Smooth muscle cell (in vitro differentiated cells): Measurements from ENCODE around the gene NMUR2. TPM values are rescaled to one million over a fixed set of nuclear protein-coding genes. Genes with fewer than 3 reads are reported as not detected.

Experiments
- DNase-seq: peaks from one replicate; lab custom pipeline; 2025; ENCODE audit not compliant: unreplicated experiment; lab: John Stamatoyannopoulos, UW
- H2AFZ ChIP-seq: fragments of 200-600 bp; sonication (generic); 2 replicates; pipeline ENCODE4 v1.6.0; 2016; ENCODE audit warnings: antibody characterized with exemption, low read depth, mild to moderate bottlenecking
- H3F3A ChIP-seq: fragments of 200-600 bp; sonication (generic); 2 replicates; pipeline ENCODE4 v1.6.0; 2017; ENCODE audit warnings: antibody characterized with exemption, low read depth
- H3K27ac ChIP-seq: fragments of 200-600 bp; sonication (generic); 2 replicates; pipeline ENCODE4 v1.5.1; 2016; ENCODE audit warnings: low read depth, mild to moderate bottlenecking
- H3K27me3 ChIP-seq: fragments of 200-600 bp; sonication (generic); 2 replicates; pipeline ENCODE4 v1.6.1; 2016; ENCODE audit warnings: low read depth, mild to moderate bottlenecking
- H3K36me3 ChIP-seq: fragments of 200-600 bp; sonication (generic); 2 replicates; pipeline ENCODE4 v1.5.1; 2016; ENCODE audit warnings: low read depth
- H3K4me1 ChIP-seq: fragments of 200-600 bp; sonication (generic); 2 replicates; pipeline ENCODE4 v1.5.1; 2016; ENCODE audit warnings: low read depth
- H3K4me2 ChIP-seq: fragments of 200-600 bp; sonication (generic); 2 replicates; pipeline ENCODE4 v1.6.0; 2016; ENCODE audit warnings: mild to moderate bottlenecking
- H3K4me3 ChIP-seq: fragments of 200-600 bp; sonication (generic); 2 replicates; pipeline ENCODE4 v1.5.1; 2016; ENCODE audit warnings: mild to moderate bottlenecking
- H3K79me2 ChIP-seq: fragments of 200-600 bp; sonication (generic); 2 replicates; pipeline ENCODE4 v1.6.0; 2016; ENCODE audit warnings: low read depth, mild to moderate bottlenecking
- H3K9ac ChIP-seq: fragments of 200-600 bp; sonication (generic); 2 replicates; pipeline ENCODE4 v1.6.0; 2016; ENCODE audit warnings: low read depth
- H3K9me3 ChIP-seq: fragments of 200-600 bp; sonication (generic); replicated peaks from 2 replicates; pipeline ENCODE4 v1.5.1; 2016; ENCODE audit warnings: low read depth
- H4K20me1 ChIP-seq: fragments of 200-600 bp; sonication (generic); 2 replicates; pipeline ENCODE4 v1.6.0; 2016; ENCODE audit warnings: low read depth
- WGBS: methylation state at CpG from one replicate; pipeline ENCODE4 v1.1.7; 2016; ENCODE audit warnings: low lambda C conversion rate; 5-methylcytosine and 5-hydroxymethylcytosine counted together
- polyA plus RNA-seq: library from polyadenylated mRNA; unstranded; fragments of >200 nt; fragmentation: Nextera tagmentation; extraction: Ambion mirVana; gene quantifications from 2 replicates; pipeline ENCODE4 v1.2.1, GENCODE V29; 2016
- total RNA-seq: library from RNA; depleted of rRNA; stranded (reverse); fragments of >200 nt; gene quantifications from 2 replicates; pipeline ENCODE4 v1.2.3, GENCODE V29; 2014
- TF ChIP-seq, protein P1 (sequence below): fragments of 200-600 bp; sonication (generic); IDR thresholded peaks from 2 replicates; pipeline ENCODE4 v1.5.1; 2017; ENCODE audit warnings: borderline replicate concordance, mild to moderate bottlenecking, antibody characterized with exemption; ENCODE audit not compliant: insufficient read depth, poor library complexity, severe bottlenecking

NMUR2 gene
- total and polyA plus RNA-seq, 2 experiments from 2014 or later: not detected

DNA sequence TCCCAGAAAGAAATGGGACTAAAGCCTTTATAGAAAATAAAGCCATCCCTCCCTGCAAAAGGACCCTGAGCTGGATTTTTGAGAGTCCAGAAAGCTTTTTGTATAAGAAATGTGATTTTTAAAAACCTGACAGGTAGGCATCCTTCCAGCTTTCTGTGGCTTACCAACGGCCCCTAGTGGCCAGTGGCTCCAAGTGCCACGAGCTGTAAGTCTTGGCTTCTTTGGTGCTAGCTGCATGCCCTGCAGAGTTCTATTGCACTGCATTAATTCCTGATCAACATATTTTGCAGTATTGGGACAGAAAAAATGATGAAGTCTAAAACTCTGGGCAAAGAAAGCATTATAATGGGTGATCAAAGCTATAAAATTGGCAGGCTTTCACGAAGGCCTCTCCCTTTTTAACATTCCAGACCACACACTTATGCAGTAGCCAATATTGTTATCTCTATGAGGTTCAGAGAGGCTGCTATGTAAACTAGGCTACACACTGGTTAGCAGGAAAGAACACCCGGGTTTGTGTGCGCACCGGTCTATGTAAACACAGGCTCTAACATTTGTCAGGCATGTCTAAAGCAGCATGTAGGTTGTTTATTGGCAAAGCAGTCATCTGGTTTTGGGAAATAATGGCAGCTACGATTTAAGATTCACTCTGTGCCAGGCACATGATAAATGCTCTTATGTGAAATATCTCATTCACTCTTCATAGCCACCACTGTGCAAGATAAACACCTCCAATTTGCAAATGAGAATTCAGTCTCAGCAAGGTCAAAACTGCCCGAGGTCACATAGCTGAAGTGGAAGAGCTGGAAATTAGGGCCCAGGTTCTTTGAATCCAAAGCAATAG lies 55.2 kb downstream of the NMUR2 start:
- no peaks in the 10 kb centered on the region for H4K20me1 ChIP-seq
- no peaks in the 10 kb centered on the region for H3K79me2 ChIP-seq
- no peaks in the 10 kb centered on the region for H3K36me3 ChIP-seq
- no peak overlapping the region for H3K9ac ChIP-seq
- no peak overlapping the region for H2AFZ ChIP-seq
- TF ChIP-seq, protein P1, sequence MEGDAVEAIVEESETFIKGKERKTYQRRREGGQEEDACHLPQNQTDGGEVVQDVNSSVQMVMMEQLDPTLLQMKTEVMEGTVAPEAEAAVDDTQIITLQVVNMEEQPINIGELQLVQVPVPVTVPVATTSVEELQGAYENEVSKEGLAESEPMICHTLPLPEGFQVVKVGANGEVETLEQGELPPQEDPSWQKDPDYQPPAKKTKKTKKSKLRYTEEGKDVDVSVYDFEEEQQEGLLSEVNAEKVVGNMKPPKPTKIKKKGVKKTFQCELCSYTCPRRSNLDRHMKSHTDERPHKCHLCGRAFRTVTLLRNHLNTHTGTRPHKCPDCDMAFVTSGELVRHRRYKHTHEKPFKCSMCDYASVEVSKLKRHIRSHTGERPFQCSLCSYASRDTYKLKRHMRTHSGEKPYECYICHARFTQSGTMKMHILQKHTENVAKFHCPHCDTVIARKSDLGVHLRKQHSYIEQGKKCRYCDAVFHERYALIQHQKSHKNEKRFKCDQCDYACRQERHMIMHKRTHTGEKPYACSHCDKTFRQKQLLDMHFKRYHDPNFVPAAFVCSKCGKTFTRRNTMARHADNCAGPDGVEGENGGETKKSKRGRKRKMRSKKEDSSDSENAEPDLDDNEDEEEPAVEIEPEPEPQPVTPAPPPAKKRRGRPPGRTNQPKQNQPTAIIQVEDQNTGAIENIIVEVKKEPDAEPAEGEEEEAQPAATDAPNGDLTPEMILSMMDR: peak; percentile 92
- no peaks in the 10 kb centered on the region for H3K4me1 ChIP-seq
- no peak overlapping the region for H3K4me3 ChIP-seq
- H3K27ac ChIP-seq: no peak overlapping the region
- DNase-seq: no peak
- no peak overlapping the region for H3K4me2 ChIP-seq
- WGBS: 40% methylated on average over 8 of the region's 8 CpGs
- no peaks in the 10 kb centered on the region for H3F3A ChIP-seq
- no peaks in the 10 kb centered on the region for H3K27me3 ChIP-seq
- H3K9me3 ChIP-seq: no peaks in the 10 kb centered on the region
